Osteoblast (primary cell): Measurements from ENCODE around the gene FER1L5. TPM values are rescaled to one million over a fixed set of nuclear protein-coding genes. Genes with fewer than 3 reads are reported as not detected.
A peak's percentile ranks its signal among the peaks of the same experiment; 100 is the strongest.
"Not testable (repeated sequence)": the region's sequence is repeated elsewhere in the genome, so short reads cannot be mapped to it uniquely, and the experiment has no call there.

ENCODE experiments used
- DNase-seq: peaks from one replicate; pipeline ENCODE4 v3.0.0; 2011; ENCODE audit warnings: low spot score, mixed read lengths; ENCODE audit not compliant: insufficient read length; ENCODE audit errors: missing footprints
- H2AFZ ChIP-seq: 2 replicates; pipeline ENCODE4 v1.6.0; 2011; ENCODE audit warnings: mild to moderate bottlenecking, low read length
- H3K27ac ChIP-seq: 2 replicates; pipeline ENCODE4 v1.5.1; 2011; ENCODE audit warnings: mild to moderate bottlenecking, low read depth, low read length, moderate library complexity
- H3K27me3 ChIP-seq: 2 replicates; pipeline ENCODE4 v1.6.0; 2012; ENCODE audit warnings: mild to moderate bottlenecking, control low read depth, inconsistent platforms, low read length, moderate library complexity; ENCODE audit not compliant: insufficient read depth
- H3K36me3 ChIP-seq: 2 replicates; pipeline ENCODE4 v1.5.1; 2011; ENCODE audit warnings: mild to moderate bottlenecking, low read length, control low read depth, moderate library complexity; ENCODE audit not compliant: insufficient read depth
- H3K4me1 ChIP-seq: 2 replicates; pipeline ENCODE4 v1.5.1; 2011; ENCODE audit warnings: mild to moderate bottlenecking, low read length, control low read depth, moderate library complexity; ENCODE audit not compliant: insufficient read depth
- H3K4me2 ChIP-seq: 2 replicates; pipeline ENCODE4 v1.6.0; 2011; ENCODE audit warnings: mild to moderate bottlenecking, low read length; ENCODE audit not compliant: insufficient read depth
- H3K4me3 ChIP-seq: fragments of 200-600 bp; sonication (generic); 3 replicates; pipeline ENCODE4 v1.5.1; 2012; ENCODE audit warnings: mild to moderate bottlenecking, low read length, inconsistent platforms; ENCODE audit not compliant: insufficient read depth
- H3K79me2 ChIP-seq: 2 replicates; pipeline ENCODE4 v1.6.0; 2012; ENCODE audit warnings: mild to moderate bottlenecking, low read length, control low read depth, inconsistent platforms; ENCODE audit not compliant: insufficient read depth
- H3K9me3 ChIP-seq: 2 replicates; pipeline ENCODE4 v1.5.1; 2011; ENCODE audit warnings: low read depth, low read length, control low read depth
- H4K20me1 ChIP-seq: 2 replicates; pipeline ENCODE4 v1.6.0; 2012; ENCODE audit warnings: mild to moderate bottlenecking, low read length, control low read depth; ENCODE audit not compliant: insufficient read depth
- total RNA-seq: library from RNA; depleted of rRNA; stranded (reverse); fragments of >200 nt; gene quantifications from 2 replicates; pipeline ENCODE4 v1.2.3, GENCODE V29; 2012
- TF ChIP-seq, protein P1 (sequence below): IDR thresholded peaks from 2 replicates; pipeline ENCODE4 v1.5.1; 2011; ENCODE audit warnings: mild to moderate bottlenecking, low read depth, low read length, moderate library complexity; ENCODE audit errors: extremely low read depth

Gene FER1L5
- total RNA-seq, 1 donor: 1.1 TPM

DNA sequence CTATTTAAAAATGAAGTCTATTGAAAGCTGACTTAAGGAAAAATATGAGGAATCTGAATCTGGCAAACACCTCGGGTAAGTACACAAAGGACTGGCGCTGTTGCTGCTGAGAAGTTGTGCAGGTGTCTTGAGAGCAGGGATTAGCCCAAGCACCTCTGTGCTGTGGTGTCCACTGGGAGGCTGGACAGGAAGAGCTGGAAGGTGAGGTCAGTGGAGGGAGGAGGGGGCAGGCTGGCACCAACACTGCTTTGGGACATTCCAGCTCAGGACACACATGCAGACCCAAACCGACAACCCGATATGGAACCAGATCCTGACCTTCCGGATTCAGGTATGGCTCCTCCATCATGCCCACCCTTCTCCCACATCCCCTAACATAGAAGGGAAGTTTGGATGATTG is 20.6 kb downstream of the FER1L5 start:
- Histone ChIP-seq H4K20me1 (no peaks in the 10 kb centered on the region), H3K79me2 (no peaks in the 10 kb centered on the region), H3K4me2 (no peak overlapping the region), H3K27me3 (no peaks in the 10 kb centered on the region), H3K9me3 (no peaks in the 10 kb centered on the region), H2AFZ (no peak overlapping the region), H3K4me1 (peaks cover 16% of the 10 kb centered on the region), H3K36me3 (no peaks in the 10 kb centered on the region), H3K27ac (no peak overlapping the region), H3K4me3 (no peak overlapping the region)
- TF ChIP-seq, protein P1, sequence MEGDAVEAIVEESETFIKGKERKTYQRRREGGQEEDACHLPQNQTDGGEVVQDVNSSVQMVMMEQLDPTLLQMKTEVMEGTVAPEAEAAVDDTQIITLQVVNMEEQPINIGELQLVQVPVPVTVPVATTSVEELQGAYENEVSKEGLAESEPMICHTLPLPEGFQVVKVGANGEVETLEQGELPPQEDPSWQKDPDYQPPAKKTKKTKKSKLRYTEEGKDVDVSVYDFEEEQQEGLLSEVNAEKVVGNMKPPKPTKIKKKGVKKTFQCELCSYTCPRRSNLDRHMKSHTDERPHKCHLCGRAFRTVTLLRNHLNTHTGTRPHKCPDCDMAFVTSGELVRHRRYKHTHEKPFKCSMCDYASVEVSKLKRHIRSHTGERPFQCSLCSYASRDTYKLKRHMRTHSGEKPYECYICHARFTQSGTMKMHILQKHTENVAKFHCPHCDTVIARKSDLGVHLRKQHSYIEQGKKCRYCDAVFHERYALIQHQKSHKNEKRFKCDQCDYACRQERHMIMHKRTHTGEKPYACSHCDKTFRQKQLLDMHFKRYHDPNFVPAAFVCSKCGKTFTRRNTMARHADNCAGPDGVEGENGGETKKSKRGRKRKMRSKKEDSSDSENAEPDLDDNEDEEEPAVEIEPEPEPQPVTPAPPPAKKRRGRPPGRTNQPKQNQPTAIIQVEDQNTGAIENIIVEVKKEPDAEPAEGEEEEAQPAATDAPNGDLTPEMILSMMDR: no peak
- DNase-seq: no peak

DNA sequence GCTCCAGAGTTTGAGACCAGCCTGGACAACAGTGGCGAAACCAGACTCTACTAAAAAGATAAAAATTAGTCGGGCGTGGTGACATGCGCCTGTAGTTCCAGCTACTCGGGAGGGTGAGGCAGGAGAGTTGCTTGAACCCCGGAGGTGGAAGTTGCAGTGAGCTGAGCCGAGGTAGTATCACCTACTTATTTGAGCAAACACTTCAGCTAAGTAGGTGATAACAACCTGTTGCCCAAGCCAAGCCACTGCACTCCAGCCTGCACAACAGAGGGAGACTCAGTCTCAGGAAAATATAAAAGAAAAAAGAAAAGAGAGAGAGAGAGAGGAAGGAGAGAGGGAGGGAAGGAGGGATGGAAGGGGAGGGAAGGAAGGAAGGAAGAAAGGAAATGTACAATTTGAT is 21.3 kb downstream of the FER1L5 start:
- no peaks in the 10 kb centered on the region for H3K79me2 ChIP-seq
- no peaks in the 10 kb centered on the region for H3K27me3 ChIP-seq
- no peak overlapping the region for H2AFZ ChIP-seq
- H3K27ac ChIP-seq: peak overlapping the region; percentile 85
- no peaks in the 10 kb centered on the region for H3K36me3 ChIP-seq
- no peak overlapping the region for H3K4me2 ChIP-seq
- TF ChIP-seq, protein P1: no peak
- no peaks in the 10 kb centered on the region for H3K9me3 ChIP-seq
- no peak for DNase-seq
- H3K4me3 ChIP-seq: no peak overlapping the region
- H3K4me1 ChIP-seq: peaks cover 16% of the 10 kb centered on the region
- H4K20me1 ChIP-seq: no peaks in the 10 kb centered on the region

DNA sequence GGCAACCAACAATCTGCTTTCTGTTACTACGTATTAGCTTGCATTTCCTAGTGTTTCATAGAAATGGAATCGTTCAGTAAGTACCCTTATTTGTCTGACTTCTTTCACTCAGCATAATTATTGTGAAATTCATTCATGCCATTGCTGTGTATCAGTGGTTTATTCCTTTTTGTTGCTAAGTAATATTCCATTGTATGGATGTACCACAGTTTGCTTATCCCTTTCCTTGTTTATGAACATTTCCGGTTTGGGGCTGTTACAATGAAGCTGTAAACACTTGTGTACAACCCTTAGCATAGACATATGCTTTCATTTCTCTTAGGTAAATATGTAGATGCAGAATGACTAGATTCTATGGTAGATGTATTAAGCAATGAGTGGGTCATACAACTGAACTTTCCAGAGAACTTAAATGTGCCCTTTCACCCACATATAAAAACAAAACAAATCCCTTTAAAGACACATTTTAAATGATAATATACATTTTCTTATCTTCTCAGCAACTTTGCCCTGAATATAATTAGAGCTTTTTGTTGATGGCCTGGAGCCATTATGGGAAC is 21.9 kb downstream of the FER1L5 start:
- H2AFZ ChIP-seq: peak overlapping the region; percentile 78
- H3K79me2 ChIP-seq: no peaks in the 10 kb centered on the region
- peak overlapping the region; percentile 4 for H3K4me3 ChIP-seq
- H3K27ac ChIP-seq: peak overlapping the region; percentile 85
- H4K20me1 ChIP-seq: no peaks in the 10 kb centered on the region
- TF ChIP-seq, protein P1: no peak
- H3K4me2 ChIP-seq: peak overlapping the region; percentile 74
- no peaks in the 10 kb centered on the region for H3K27me3 ChIP-seq
- no peak for DNase-seq
- peaks cover 16% of the 10 kb centered on the region for H3K4me1 ChIP-seq
- no peaks in the 10 kb centered on the region for H3K36me3 ChIP-seq
- no peaks in the 10 kb centered on the region for H3K9me3 ChIP-seq

DNA sequence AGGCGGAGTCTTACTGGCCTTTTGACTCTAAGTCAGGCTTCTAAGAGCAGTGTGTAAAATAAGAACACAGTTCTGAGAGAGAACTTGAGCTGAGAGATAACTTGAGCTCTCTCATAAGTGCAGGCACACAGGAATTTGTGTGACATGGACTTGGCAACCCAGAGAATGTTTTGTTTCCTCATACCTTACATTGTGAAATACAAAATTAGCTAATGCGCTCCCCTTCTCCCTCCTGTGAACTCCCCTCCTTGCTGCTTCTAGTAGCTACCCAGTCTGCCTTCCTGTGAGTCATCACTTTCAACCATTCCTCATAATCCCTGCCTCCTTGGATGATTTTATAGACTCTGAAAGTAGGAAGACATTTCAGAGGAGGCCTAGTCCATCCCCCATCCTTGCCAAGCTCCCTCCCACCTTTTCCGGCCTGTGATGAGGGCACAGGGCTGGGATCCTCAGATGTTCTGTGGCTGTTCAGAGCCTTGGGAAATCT is 22.6 kb downstream of the FER1L5 start:
- Histone ChIP-seq H3K36me3 (no peaks in the 10 kb centered on the region), H4K20me1 (no peaks in the 10 kb centered on the region), H2AFZ (peak overlapping the region; percentile 78), H3K4me2 (peak overlapping the region; percentile 74), H3K4me1 (peaks cover 16% of the 10 kb centered on the region), H3K4me3 (peak overlapping the region; percentile 4), H3K27ac (peak overlapping the region; percentile 85), H3K79me2 (no peaks in the 10 kb centered on the region), H3K9me3 (no peaks in the 10 kb centered on the region), H3K27me3 (no peaks in the 10 kb centered on the region)
- TF ChIP-seq, protein P1: no peak
- peak; percentile 95 for DNase-seq

DNA sequence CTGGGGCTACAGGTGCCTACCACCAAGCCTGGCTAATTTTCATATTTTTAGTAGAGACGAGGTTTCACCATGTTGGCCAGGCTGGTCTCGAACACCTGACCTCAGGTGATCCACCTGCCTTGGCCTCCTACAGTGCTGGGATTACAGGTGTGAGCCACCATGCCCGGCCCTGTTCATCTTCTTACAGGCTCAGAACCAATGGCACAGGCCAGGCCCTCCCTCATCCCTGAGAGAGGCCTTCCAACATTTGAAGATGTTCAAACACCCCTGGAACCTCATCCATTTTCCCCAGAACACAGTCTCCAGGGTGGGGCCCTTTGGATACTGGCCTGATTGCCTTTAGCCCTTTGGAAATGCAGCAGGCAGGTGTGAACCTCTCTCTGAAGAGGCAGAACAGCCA is 23.2 kb downstream of the FER1L5 start:
- H2AFZ ChIP-seq, H3K9me3 ChIP-seq, H3K27me3 ChIP-seq, H4K20me1 ChIP-seq, H3K4me3 ChIP-seq, H3K36me3 ChIP-seq, H3K79me2 ChIP-seq, DNase-seq: not testable (repeated sequence)
- Histone ChIP-seq H3K27ac (peak overlapping the region; percentile 85), H3K4me2 (peak overlapping the region; percentile 74), H3K4me1 (peaks cover 16% of the 10 kb centered on the region)
